GM10266 (cell line): ENCODE results near the gene TCF7L2.

Experiments
- DNase-seq: peaks from one replicate; pipeline ENCODE4 v3.0.0; 2012; ENCODE audit errors: extremely low spot score
- CTCF ChIP-seq: IDR thresholded peaks from 2 replicates; pipeline ENCODE4 v1.5.1; 2012; ENCODE audit warnings: mild to moderate bottlenecking, low read depth; ENCODE audit not compliant: control insufficient read depth, insufficient read depth; ENCODE audit errors: missing control alignments

TCF7L2 gene

GRCh38 chr10:113067501-113067900 lies 117.5 kb downstream of the TCF7L2 start:
- no peak for TF ChIP-seq CTCF
- no peak for DNase-seq

GRCh38 chr10:113068178-113068890 lies 118.3 kb downstream of the TCF7L2 start:
- DNase-seq: no peak

GRCh38 chr10:113069595-113069994 lies 119.5 kb downstream of the TCF7L2 start:
- DNase-seq: no peak
- no peak for TF ChIP-seq CTCF

More at GRCh38 chr10:113068178-113068890, 118.3 kb downstream of the TCF7L2 start:
- TF ChIP-seq CTCF: no peak

- TF ChIP-seq CTCF: no peak
- DNase-seq: no peak
These were observed 121.4 kb downstream of the TCF7L2 start for GRCh38 chr10:113071446-113071845.

- no peak for DNase-seq
- no peak for TF ChIP-seq CTCF
These were observed 123.6 kb downstream of the TCF7L2 start for GRCh38 chr10:113073549-113074189.

GRCh38 chr10:113076949-113077348 lies 126.9 kb downstream of the TCF7L2 start:
- no peak for DNase-seq

More at GRCh38 chr10:113076949-113077348, 126.9 kb downstream of the TCF7L2 start:
- no peak for TF ChIP-seq CTCF
